ENCODE results near the gene ACAA2.

The ACAA2 gene

DNA sequence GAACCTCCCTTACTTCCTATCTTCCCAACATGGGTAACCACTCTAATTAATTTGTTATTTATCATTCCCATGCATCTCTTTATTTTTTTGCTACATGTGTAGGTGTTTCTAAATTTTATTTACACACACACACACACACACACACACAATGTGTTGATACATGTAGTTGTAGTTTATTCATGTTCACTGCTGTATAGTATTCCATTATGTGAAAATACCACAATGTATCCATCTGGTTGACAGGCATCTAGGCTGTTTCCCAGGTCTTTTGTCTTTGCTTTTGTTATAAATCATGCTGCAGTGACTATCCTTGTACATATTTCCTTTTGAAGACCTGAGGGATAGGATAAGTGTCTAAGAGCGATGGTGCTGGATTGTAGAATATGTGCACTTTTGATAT, 59.7 kb downstream of the ACAA2 start:
- in situ Hi-C loops (cut with MboI; ENCODE audit: low pct_unique_long_range_greater_than_20kb, low sequenced_read_pairs, unreplicated experiment): no loop called here
- TF ChIP-seq, protein P1, sequence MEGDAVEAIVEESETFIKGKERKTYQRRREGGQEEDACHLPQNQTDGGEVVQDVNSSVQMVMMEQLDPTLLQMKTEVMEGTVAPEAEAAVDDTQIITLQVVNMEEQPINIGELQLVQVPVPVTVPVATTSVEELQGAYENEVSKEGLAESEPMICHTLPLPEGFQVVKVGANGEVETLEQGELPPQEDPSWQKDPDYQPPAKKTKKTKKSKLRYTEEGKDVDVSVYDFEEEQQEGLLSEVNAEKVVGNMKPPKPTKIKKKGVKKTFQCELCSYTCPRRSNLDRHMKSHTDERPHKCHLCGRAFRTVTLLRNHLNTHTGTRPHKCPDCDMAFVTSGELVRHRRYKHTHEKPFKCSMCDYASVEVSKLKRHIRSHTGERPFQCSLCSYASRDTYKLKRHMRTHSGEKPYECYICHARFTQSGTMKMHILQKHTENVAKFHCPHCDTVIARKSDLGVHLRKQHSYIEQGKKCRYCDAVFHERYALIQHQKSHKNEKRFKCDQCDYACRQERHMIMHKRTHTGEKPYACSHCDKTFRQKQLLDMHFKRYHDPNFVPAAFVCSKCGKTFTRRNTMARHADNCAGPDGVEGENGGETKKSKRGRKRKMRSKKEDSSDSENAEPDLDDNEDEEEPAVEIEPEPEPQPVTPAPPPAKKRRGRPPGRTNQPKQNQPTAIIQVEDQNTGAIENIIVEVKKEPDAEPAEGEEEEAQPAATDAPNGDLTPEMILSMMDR (IDR thresholded peaks at IDR 0.05; ENCODE audit: extremely low read depth, insufficient read depth, missing control alignments): no peak
- DNase-seq (ENCODE audit: low spot score): no peak

GRCh38 chr18:49752095-49752457, 61.3 kb downstream of the ACAA2 start:
- TF ChIP-seq, protein P1 (IDR thresholded peaks at IDR 0.05; ENCODE audit: extremely low read depth, insufficient read depth, missing control alignments): no peak
- no peak for DNase-seq (ENCODE audit: low spot score)
- in situ Hi-C loops (cut with MboI; ENCODE audit: low pct_unique_long_range_greater_than_20kb, low sequenced_read_pairs, unreplicated experiment): no loop called here

DNA sequence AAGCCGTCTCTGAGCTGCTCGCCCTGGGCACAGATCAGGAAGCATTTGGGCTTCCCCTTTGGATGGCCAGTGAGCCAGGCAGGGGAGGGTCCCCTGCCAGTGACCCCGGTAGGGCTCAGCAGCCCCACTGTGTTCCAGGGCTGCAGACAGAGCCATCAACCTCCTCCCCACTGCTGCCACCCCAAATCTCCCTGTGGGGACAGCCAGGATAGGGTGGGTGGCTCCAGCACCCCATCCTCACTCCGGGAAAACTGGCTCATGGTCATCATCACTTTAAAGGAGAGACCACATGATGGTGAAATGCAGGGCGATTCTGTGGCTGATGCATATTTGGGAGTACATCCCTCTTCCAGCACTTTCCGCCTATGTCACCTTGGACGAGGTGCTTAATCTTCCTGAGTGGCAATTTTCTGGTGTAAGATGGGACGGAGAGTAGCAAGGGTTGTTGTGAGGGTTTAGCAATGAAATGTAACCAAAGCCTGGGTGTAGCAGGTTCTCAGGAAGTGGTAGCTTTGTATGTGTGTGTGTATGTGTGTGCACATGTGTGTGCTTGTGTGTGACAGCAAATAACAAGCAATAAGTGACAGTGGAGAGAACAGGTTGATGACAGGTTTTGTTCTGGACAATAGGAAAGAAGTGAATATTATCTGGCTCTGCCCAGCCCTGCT, 61.8 kb downstream of the ACAA2 start:
- TF ChIP-seq, protein P1 (IDR thresholded peaks at IDR 0.05; ENCODE audit: extremely low read depth, insufficient read depth, missing control alignments): no peak
- in situ Hi-C loops (cut with MboI; ENCODE audit: low pct_unique_long_range_greater_than_20kb, low sequenced_read_pairs, unreplicated experiment): no loop called here
- no peak for DNase-seq (ENCODE audit: low spot score)

GRCh38 chr18:49749563-49749962, 63.8 kb downstream of the ACAA2 start:
- DNase-seq (ENCODE audit: low spot score): no peak
- in situ Hi-C loops (cut with MboI; ENCODE audit: low pct_unique_long_range_greater_than_20kb, low sequenced_read_pairs, unreplicated experiment): no loop called here

GRCh38 chr18:49747876-49748275, 65.5 kb downstream of the ACAA2 start:
- in situ Hi-C loops (cut with MboI; ENCODE audit: low pct_unique_long_range_greater_than_20kb, low sequenced_read_pairs, unreplicated experiment): no loop called here
- no peak for DNase-seq (ENCODE audit: low spot score)
- TF ChIP-seq, protein P1 (IDR thresholded peaks at IDR 0.05; ENCODE audit: extremely low read depth, insufficient read depth, missing control alignments): no peak

More at GRCh38 chr18:49749563-49749962, 63.8 kb downstream of the ACAA2 start:
- TF ChIP-seq, protein P1 (IDR thresholded peaks at IDR 0.05; ENCODE audit: extremely low read depth, insufficient read depth, missing control alignments): no peak

- TF ChIP-seq, protein P1 (IDR thresholded peaks at IDR 0.05; ENCODE audit: extremely low read depth, insufficient read depth, missing control alignments): no peak
- in situ Hi-C loops (cut with MboI; ENCODE audit: low pct_unique_long_range_greater_than_20kb, low sequenced_read_pairs, unreplicated experiment): no loop called here
- no peak for DNase-seq (ENCODE audit: low spot score)
Measured at GRCh38 chr18:49745045-49746014, 68.0 kb downstream of the ACAA2 start.

Measured in GM13977 (cell line).